A673 (cell line): ENCODE measurements around the gene TIA1. TPM values are rescaled to one million over a fixed set of nuclear protein-coding genes. Genes with fewer than 3 reads are reported as not detected.
"Not testable (repeated sequence)": the region's sequence is repeated elsewhere in the genome, so short reads cannot be mapped to it uniquely, and the experiment has no call there.

Source experiments
- BruUV-seq: library from RNA; stranded (reverse); fragments of 400-500 nt; replicated peaks from 2 replicates; lab custom pipeline; 2021; lab: Mats Ljungman, UMichigan
- CTCF ChIA-PET: fragments of 300-600 bp; sonication (Branson Sonifier 250); formaldehyde crosslinking; loops from one replicate; lab custom pipeline; 2022; ENCODE audit warnings: antibody characterized with exemption; lab: Charles Lee
- POLR2A ChIA-PET: fragments of 300-600 bp; sonication (Branson Sonifier 250); formaldehyde crosslinking; loops from one replicate; lab custom pipeline; 2022; ENCODE audit warnings: antibody characterized with exemption; ENCODE audit not compliant: low non-redundant PET; lab: Charles Lee
- DNase-seq: peaks from one replicate; pipeline ENCODE4 v3.0.0-alpha.2; 2015; ENCODE audit warnings: low spot score
- H3K27ac ChIP-seq: fragments of 200-600 bp; sonication (generic); 2 replicates; pipeline ENCODE4 v1.5.1; 2016; ENCODE audit warnings: mixed run types, low read depth, mild to moderate bottlenecking, mixed read lengths, antibody characterized with exemption, low read length; ENCODE audit not compliant: poor library complexity, severe bottlenecking
- H3K27me3 ChIP-seq: fragments of 200-600 bp; sonication (generic); replicated peaks from 2 replicates; pipeline ENCODE4 v1.6.1; 2017; ENCODE audit warnings: mixed run types, low read depth, mild to moderate bottlenecking, mixed read lengths, antibody characterized with exemption, low read length; ENCODE audit not compliant: insufficient read depth, poor library complexity
- H3K36me3 ChIP-seq: fragments of 200-600 bp; sonication (generic); 2 replicates; pipeline ENCODE4 v1.6.1; 2016; ENCODE audit warnings: mixed run types, mild to moderate bottlenecking, mixed read lengths, antibody characterized with exemption, low read length; ENCODE audit not compliant: insufficient read depth, poor library complexity, severe bottlenecking
- H3K4me1 ChIP-seq: fragments of 200-600 bp; sonication (generic); 2 replicates; pipeline ENCODE4 v1.6.1; 2017; ENCODE audit warnings: mixed run types, mild to moderate bottlenecking, mixed read lengths, antibody characterized with exemption, low read length; ENCODE audit not compliant: insufficient read depth, poor library complexity, severe bottlenecking
- H3K4me3 ChIP-seq: fragments of 200-600 bp; sonication (generic); 2 replicates; pipeline ENCODE4 v1.5.1; 2016; ENCODE audit warnings: low read depth, mixed run types, mild to moderate bottlenecking, mixed read lengths, low read length; ENCODE audit not compliant: poor library complexity, severe bottlenecking
- H3K9me3 ChIP-seq: fragments of 200-600 bp; sonication (generic); 2 replicates; pipeline ENCODE4 v1.6.1; 2016; ENCODE audit warnings: mixed run types, low read depth, mild to moderate bottlenecking, mixed read lengths, antibody characterized with exemption, low read length; ENCODE audit not compliant: poor library complexity, severe bottlenecking
- CTCF ChIP-seq: fragments of 300-800, 200-600 bp; sonication (generic); conservative IDR thresholded peaks from 2 replicates; pipeline ENCODE4 v1.5.1; 2017; ENCODE audit warnings: low read depth, mild to moderate bottlenecking, antibody characterized with exemption, low read length, moderate library complexity, mixed read lengths
- EZH2 ChIP-seq: fragments of 200-600 bp; sonication (generic); IDR thresholded peaks from 2 replicates; pipeline ENCODE4 v1.6.1; 2017; ENCODE audit warnings: borderline replicate concordance, low read depth, mild to moderate bottlenecking, mixed read lengths, antibody characterized with exemption, low read length; ENCODE audit not compliant: poor library complexity, severe bottlenecking
- intact Hi-C: fragments of 100-400 bp; cut with micrococcal nuclease; formaldehyde crosslinking; loops from one replicate; pipeline ENCODE4 v1.10.0; 2022; ENCODE audit not compliant: unreplicated experiment
- total RNA-seq: library from RNA; stranded (reverse); gene quantifications from 2 replicates; pipeline ENCODE4 v1.2.3, GENCODE V29; 2021

Gene TIA1
- total RNA-seq, 1 experiment from 2014 or later = 197 TPM

GRCh38 chr2:70173520-70173919, 74.9 kb downstream of the TIA1 start:
- BruUV-seq = no TSS peak
- Histone ChIP-seq H3K9me3 (no peaks in the 10 kb centered on the region), H3K27ac (no peak overlapping the region), H3K36me3 (peaks cover 11% of the 10 kb centered on the region), H3K4me3 (no peak overlapping the region), H3K27me3 (no peaks in the 10 kb centered on the region), H3K4me1 (no peaks in the 10 kb centered on the region)
- no peak for DNase-seq
- POLR2A ChIA-PET = no interaction called here
- TF ChIP-seq EZH2 (no peak), CTCF (no peak)
- intact Hi-C loops = no loop called here
- CTCF ChIA-PET = no interaction called here

GRCh38 chr2:70169654-70170245, 78.7 kb downstream of the TIA1 start:
- H3K27me3 ChIP-seq, H3K27ac ChIP-seq, DNase-seq, H3K4me3 ChIP-seq, POLR2A ChIA-PET, H3K9me3 ChIP-seq, CTCF ChIA-PET, intact Hi-C loops, BruUV-seq, H3K4me1 ChIP-seq: not testable (repeated sequence)
- H3K36me3 ChIP-seq = peaks cover 15% of the 10 kb centered on the region

GRCh38 chr2:70161069-70161534, 87.3 kb downstream of the TIA1 start:
- no peaks in the 10 kb centered on the region for H3K27me3 ChIP-seq
- ChIA-PET CTCF (no interaction called here), POLR2A (interaction anchor here (0.6 kb wide), 1 partner anchor 1338 kb away, joined by 3 read pairs; no protein-coding TSS in a partner anchor)
- TF ChIP-seq EZH2 = no peak
- TF ChIP-seq CTCF = no peak
- intact Hi-C loops = no loop called here
- peaks cover 17% of the 10 kb centered on the region for H3K36me3 ChIP-seq
- no peaks in the 10 kb centered on the region for H3K9me3 ChIP-seq
- no peak overlapping the region for H3K4me3 ChIP-seq
- DNase-seq = no peak
- H3K4me1 ChIP-seq = no peaks in the 10 kb centered on the region
- no TSS peak for BruUV-seq
- no peak overlapping the region for H3K27ac ChIP-seq

GRCh38 chr2:70160545-70160944, 87.9 kb downstream of the TIA1 start:
- peaks cover 17% of the 10 kb centered on the region for H3K36me3 ChIP-seq
- H3K4me1 ChIP-seq = no peaks in the 10 kb centered on the region
- no peak overlapping the region for H3K27ac ChIP-seq
- intact Hi-C loops = no loop called here
- H3K4me3 ChIP-seq = no peak overlapping the region
- ChIA-PET POLR2A (interaction anchor here (0.6 kb wide), 2 partner anchors 1338 to 1914 kb away, joined by 3 to 19 read pairs; no protein-coding TSS in a partner anchor), CTCF (no interaction called here)
- TF ChIP-seq EZH2 (no peak), CTCF (no peak)
- DNase-seq = no peak
- no TSS peak for BruUV-seq
- no peaks in the 10 kb centered on the region for H3K9me3 ChIP-seq
- no peaks in the 10 kb centered on the region for H3K27me3 ChIP-seq
